ENCODE measurements around the gene MFSD11. TPM values are rescaled to one million over a fixed set of nuclear protein-coding genes. Genes with fewer than 3 reads are reported as not detected.

MFSD11 gene
- polyA plus RNA-seq, 2 of the 4 experiments (the other 2 are of a cell fraction), result 17.5 to 26.0 TPM

DNA sequence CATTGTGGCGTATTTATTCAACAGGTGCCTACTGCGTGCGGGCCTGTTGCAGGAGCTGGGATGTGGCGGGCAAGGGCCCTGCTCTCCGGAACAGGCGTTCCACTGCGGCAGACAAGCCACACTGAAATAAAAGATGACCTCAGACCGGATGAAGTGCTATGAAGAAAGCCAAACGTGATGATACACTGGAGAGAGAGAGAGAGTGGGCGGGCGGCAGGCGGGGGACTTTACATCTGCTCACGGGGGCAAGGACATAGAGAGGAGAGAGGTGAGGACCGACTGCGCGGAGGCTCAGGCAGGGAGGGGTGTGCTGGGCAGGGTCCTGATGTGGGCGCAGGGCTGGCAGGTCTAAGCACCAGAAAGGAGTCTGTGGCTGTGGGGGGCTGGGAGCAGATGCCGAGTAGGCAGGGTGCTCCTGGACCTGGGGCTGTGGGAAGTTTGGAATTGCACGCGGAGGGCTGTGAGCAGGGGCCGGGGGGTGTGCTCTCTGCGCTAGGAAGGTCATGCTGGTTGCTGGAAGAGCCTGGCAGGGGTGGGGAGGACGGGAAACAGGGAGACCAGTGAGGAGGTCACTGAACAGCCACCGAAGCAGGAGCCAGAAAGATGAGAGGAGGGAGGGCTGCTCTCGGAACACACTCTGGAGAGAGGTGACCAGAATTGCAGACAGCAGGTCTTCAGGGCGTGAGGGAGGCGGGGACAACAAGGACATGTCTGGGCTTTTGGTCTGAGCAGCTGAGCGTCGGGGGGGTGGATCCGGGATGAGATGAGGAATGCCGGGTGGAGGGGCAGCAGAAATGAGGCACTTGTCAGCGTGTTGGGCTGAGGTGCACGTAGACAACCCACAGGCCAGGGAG lies 37.1 kb upstream of the MFSD11 start:
- TF ChIP-seq RNF2 (IDR thresholded peaks at IDR 0.05; ENCODE audit: borderline replicate concordance, low read depth) (no peak), JUNB (IDR thresholded peaks at IDR 0.05) (no peak), HDAC2 (IDR thresholded peaks at IDR 0.05) (no peak), NPAS2 (CRISPR knock-in tag; IDR thresholded peaks at IDR 0.05; ENCODE audit: borderline replicate concordance) (no peak), HOXB13 (CRISPR knock-in tag; IDR thresholded peaks at IDR 0.05; ENCODE audit: low read depth) (no peak), HEYL (CRISPR knock-in tag; IDR thresholded peaks at IDR 0.05) (no peak), POLR2AphosphoS2 (conservative IDR thresholded peaks at IDR 0.05; ENCODE audit: low read length) (no peak), PHF8 (IDR thresholded peaks at IDR 0.05; ENCODE audit: borderline replicate concordance, low read depth) (no peak), FOXS1 (CRISPR knock-in tag; IDR thresholded peaks at IDR 0.05) (no peak), RAD21 (conservative IDR thresholded peaks at IDR 0.05 in 1 of 2, IDR thresholded peaks at IDR 0.05 in 1 of 2) (no peak), MYC (IDR thresholded peaks at IDR 0.05; ENCODE audit: borderline replicate concordance, low read length) (no peak), BHLHE40 (IDR thresholded peaks at IDR 0.05; ENCODE audit: low read depth, low read length) (no peak), ESRRA (IDR thresholded peaks at IDR 0.05; ENCODE audit: borderline replicate concordance, low read length) (no peak), CEBPB (IDR thresholded peaks at IDR 0.05) (no peak), ZSCAN20 (CRISPR knock-in tag; IDR thresholded peaks at IDR 0.05) (no peak), SREBF2 (IDR thresholded peaks at IDR 0.05) (no peak)
- TF ChIP-seq, protein P1, sequence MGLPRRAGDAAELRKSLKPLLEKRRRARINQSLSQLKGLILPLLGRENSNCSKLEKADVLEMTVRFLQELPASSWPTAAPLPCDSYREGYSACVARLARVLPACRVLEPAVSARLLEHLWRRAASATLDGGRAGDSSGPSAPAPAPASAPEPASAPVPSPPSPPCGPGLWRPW (IDR thresholded peaks at IDR 0.05), result no peak
- TF ChIP-seq, protein P2, sequence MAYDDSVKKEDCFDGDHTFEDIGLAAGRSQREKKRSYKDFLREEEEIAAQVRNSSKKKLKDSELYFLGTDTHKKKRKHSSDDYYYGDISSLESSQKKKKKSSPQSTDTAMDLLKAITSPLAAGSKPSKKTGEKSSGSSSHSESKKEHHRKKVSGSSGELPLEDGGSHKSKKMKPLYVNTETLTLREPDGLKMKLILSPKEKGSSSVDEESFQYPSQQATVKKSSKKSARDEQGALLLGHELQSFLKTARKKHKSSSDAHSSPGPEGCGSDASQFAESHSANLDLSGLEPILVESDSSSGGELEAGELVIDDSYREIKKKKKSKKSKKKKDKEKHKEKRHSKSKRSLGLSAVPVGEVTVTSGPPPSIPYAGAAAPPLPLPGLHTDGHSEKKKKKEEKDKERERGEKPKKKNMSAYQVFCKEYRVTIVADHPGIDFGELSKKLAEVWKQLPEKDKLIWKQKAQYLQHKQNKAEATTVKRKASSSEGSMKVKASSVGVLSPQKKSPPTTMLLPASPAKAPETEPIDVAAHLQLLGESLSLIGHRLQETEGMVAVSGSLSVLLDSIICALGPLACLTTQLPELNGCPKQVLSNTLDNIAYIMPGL (CRISPR knock-in tag; IDR thresholded peaks at IDR 0.05; ENCODE audit: borderline replicate concordance), result no peak
- TF ChIP-seq, protein P3, sequence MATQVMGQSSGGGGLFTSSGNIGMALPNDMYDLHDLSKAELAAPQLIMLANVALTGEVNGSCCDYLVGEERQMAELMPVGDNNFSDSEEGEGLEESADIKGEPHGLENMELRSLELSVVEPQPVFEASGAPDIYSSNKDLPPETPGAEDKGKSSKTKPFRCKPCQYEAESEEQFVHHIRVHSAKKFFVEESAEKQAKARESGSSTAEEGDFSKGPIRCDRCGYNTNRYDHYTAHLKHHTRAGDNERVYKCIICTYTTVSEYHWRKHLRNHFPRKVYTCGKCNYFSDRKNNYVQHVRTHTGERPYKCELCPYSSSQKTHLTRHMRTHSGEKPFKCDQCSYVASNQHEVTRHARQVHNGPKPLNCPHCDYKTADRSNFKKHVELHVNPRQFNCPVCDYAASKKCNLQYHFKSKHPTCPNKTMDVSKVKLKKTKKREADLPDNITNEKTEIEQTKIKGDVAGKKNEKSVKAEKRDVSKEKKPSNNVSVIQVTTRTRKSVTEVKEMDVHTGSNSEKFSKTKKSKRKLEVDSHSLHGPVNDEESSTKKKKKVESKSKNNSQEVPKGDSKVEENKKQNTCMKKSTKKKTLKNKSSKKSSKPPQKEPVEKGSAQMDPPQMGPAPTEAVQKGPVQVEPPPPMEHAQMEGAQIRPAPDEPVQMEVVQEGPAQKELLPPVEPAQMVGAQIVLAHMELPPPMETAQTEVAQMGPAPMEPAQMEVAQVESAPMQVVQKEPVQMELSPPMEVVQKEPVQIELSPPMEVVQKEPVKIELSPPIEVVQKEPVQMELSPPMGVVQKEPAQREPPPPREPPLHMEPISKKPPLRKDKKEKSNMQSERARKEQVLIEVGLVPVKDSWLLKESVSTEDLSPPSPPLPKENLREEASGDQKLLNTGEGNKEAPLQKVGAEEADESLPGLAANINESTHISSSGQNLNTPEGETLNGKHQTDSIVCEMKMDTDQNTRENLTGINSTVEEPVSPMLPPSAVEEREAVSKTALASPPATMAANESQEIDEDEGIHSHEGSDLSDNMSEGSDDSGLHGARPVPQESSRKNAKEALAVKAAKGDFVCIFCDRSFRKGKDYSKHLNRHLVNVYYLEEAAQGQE (IDR thresholded peaks at IDR 0.05), result no peak
- WGBS (ENCODE audit: missing lambda C conversion rate), result 88% methylated on average over 33 of the region's 33 CpGs
- CTCF ChIA-PET, result interaction anchor here (3.4 to 26.0 kb wide), 3 partner anchors 11 to 177 kb away, joined by 14 to 456 read pairs (median 56); no protein-coding TSS in a partner anchor
- DNase-seq (ENCODE audit: low read depth in 1 of 2, low spot score in 1 of 2), result no peak
- H3K4me3 ChIP-seq, result no peak overlapping the region
- FAIRE-seq, result no peak
- POLR2A ChIA-PET, result no interaction called here
- no peaks in the 10 kb centered on the region for H3K9me3 ChIP-seq
- no peak overlapping the region for H3K27ac ChIP-seq
- no peak overlapping the region for H3K4me2 ChIP-seq
- peak; percentile 14; a peak in 3 of 6 replicates for ATAC-seq
- H3K4me1 ChIP-seq, result no peaks in the 10 kb centered on the region

DNA sequence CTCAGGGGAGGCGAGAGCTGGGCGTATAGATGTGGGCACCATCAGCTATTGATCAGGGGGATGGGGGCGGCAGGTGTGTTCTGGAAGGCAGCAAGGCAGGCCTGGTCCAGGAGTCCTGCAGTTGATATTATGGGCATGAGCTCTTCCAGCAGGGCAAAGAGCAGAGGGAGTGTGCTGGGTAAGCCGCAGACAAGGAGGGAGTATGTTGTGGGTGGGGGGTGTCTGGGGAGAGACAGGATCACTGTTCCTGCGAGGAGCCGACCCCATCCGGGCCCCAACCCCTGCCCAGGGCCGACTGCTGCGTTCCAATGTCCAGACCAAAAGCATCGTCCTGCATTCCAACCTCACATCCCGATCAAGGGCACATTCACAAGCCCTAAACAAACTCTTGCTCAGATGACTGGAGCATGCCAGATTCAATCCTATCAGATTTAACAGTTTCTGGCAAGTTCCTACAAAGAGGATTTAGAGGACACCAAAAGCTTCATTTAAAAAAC lies 36.4 kb upstream of the MFSD11 start:
- DNase-seq (ENCODE audit: low read depth in 1 of 2, low spot score in 1 of 2) (no peak), ATAC-seq (peak in 1 of 2 experiments; percentile 19; a peak in 1 of 6 replicates), FAIRE-seq (peak; percentile 39)
- 87% methylated on average over 11 of the region's 11 CpGs for WGBS (ENCODE audit: missing lambda C conversion rate)
- Histone ChIP-seq H3K4me3 (no peak overlapping the region), H3K4me2 (no peak overlapping the region), H3K4me1 (no peaks in the 10 kb centered on the region), H3K27ac (no peak overlapping the region), H3K9me3 (no peaks in the 10 kb centered on the region)
- ChIA-PET CTCF (interaction anchor here (0.7 to 26.0 kb wide), 5 partner anchors 11 to 240 kb away, joined by 3 to 456 read pairs (median 14); no protein-coding TSS in a partner anchor), POLR2A (no interaction called here)
- TF ChIP-seq SREBF2 (IDR thresholded peaks at IDR 0.05), result no peak
- no peak for TF ChIP-seq POLR2AphosphoS2 (conservative IDR thresholded peaks at IDR 0.05; ENCODE audit: low read length)
- TF ChIP-seq, protein P4, sequence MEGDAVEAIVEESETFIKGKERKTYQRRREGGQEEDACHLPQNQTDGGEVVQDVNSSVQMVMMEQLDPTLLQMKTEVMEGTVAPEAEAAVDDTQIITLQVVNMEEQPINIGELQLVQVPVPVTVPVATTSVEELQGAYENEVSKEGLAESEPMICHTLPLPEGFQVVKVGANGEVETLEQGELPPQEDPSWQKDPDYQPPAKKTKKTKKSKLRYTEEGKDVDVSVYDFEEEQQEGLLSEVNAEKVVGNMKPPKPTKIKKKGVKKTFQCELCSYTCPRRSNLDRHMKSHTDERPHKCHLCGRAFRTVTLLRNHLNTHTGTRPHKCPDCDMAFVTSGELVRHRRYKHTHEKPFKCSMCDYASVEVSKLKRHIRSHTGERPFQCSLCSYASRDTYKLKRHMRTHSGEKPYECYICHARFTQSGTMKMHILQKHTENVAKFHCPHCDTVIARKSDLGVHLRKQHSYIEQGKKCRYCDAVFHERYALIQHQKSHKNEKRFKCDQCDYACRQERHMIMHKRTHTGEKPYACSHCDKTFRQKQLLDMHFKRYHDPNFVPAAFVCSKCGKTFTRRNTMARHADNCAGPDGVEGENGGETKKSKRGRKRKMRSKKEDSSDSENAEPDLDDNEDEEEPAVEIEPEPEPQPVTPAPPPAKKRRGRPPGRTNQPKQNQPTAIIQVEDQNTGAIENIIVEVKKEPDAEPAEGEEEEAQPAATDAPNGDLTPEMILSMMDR (IDR thresholded peaks at IDR 0.05), result no peak
- TF ChIP-seq ZC3H11A (IDR thresholded peaks at IDR 0.05), result no peak
- TF ChIP-seq ZFP36 (IDR thresholded peaks at IDR 0.05; ENCODE audit: borderline replicate concordance, partially characterized antibody), result no peak
- TF ChIP-seq, protein P2 (CRISPR knock-in tag; IDR thresholded peaks at IDR 0.05; ENCODE audit: borderline replicate concordance), result no peak
- TF ChIP-seq NPAS2 (CRISPR knock-in tag; IDR thresholded peaks at IDR 0.05; ENCODE audit: borderline replicate concordance), result no peak
